ENCODE data around the gene CDC42EP4.

Gene CDC42EP4

GRCh38 chr17:73349138-73349537 is 37.3 kb upstream of the CDC42EP4 start:
- POLR2A ChIA-PET: no interaction called here

GRCh38 chr17:73348829-73349095 is 37.0 kb upstream of the CDC42EP4 start:
- POLR2A ChIA-PET: no interaction called here
- CTCF ChIA-PET: interaction anchor here (1.0 kb wide), 1 partner anchor 93 kb away, joined by 4 read pairs; no protein-coding TSS in a partner anchor

More at GRCh38 chr17:73349138-73349537, 37.3 kb upstream of the CDC42EP4 start:
- Histone ChIP-seq H3K27ac (ENCODE audit: extremely low read depth, low read depth, low read length) (no peak overlapping the region), H3K9me3 (ENCODE audit: control insufficient read depth, insufficient read depth, low read depth, low read length) (no peaks in the 10 kb centered on the region), H3K36me3 (ENCODE audit: control insufficient read depth in 2 of 2, insufficient read depth in 1 of 2, low read length in 2 of 2) (no peaks in the 10 kb centered on the region), H3K4me3 (ENCODE audit: low read depth, low read length) (no peak overlapping the region), H3K4me1 (ENCODE audit: control insufficient read depth, insufficient read depth, low read length) (no peaks in the 10 kb centered on the region)
- CTCF ChIA-PET: interaction anchor here (0.6 to 1.0 kb wide), 3 partner anchors 9 to 94 kb away, joined by 3 to 4 read pairs (median 3); no protein-coding TSS in a partner anchor
- TF ChIP-seq ZFP41 (tag by site-specific recombination; IDR thresholded peaks at IDR 0.05; ENCODE audit: borderline replicate concordance) (no peak), ZNF155 (tag by site-specific recombination; IDR thresholded peaks at IDR 0.05) (no peak), ZIC2 (tag by site-specific recombination; IDR thresholded peaks at IDR 0.05) (0 out of 2 replicates have a peak, but pooled peaks have one; percentile 8)

GRCh38 chr17:73348018-73348828 is 36.4 kb upstream of the CDC42EP4 start:
- POLR2A ChIA-PET: no interaction called here
- Histone ChIP-seq H3K9me3 (ENCODE audit: control insufficient read depth, insufficient read depth, low read depth, low read length) (no peaks in the 10 kb centered on the region), H3K27ac (ENCODE audit: extremely low read depth, low read depth, low read length) (no peak overlapping the region), H3K36me3 (ENCODE audit: control insufficient read depth in 2 of 2, insufficient read depth in 1 of 2, low read length in 2 of 2) (no peaks in the 10 kb centered on the region), H3K4me3 (ENCODE audit: low read depth, low read length) (no peak overlapping the region), H3K4me1 (ENCODE audit: control insufficient read depth, insufficient read depth, low read length) (no peaks in the 10 kb centered on the region)
- CTCF ChIA-PET: interaction anchor here (1.0 to 1.1 kb wide), 2 partner anchors 40 to 93 kb away, joined by 3 to 4 read pairs; no protein-coding TSS in a partner anchor
- no peak for TF ChIP-seq ZNF558 (tag by site-specific recombination; IDR thresholded peaks at IDR 0.05)
- no peak for TF ChIP-seq KLF17 (tag by site-specific recombination; IDR thresholded peaks at IDR 0.05)
- no peak for TF ChIP-seq ZFP69B (tag by site-specific recombination; IDR thresholded peaks at IDR 0.05)
- no peak for TF ChIP-seq TSHZ1 (tag by site-specific recombination; IDR thresholded peaks at IDR 0.05; ENCODE audit: borderline replicate concordance)
- TF ChIP-seq GLIS1 (tag by site-specific recombination; IDR thresholded peaks at IDR 0.05): peak; percentile 26; the same call in 1 of the 2 replicates
- TF ChIP-seq ZNF571 (tag by site-specific recombination; IDR thresholded peaks at IDR 0.05): no peak

More at GRCh38 chr17:73348829-73349095, 37.0 kb upstream of the CDC42EP4 start:
- no peak overlapping the region for H3K27ac ChIP-seq (ENCODE audit: extremely low read depth, low read depth, low read length)
- TF ChIP-seq ZNF76 (tag by site-specific recombination; IDR thresholded peaks at IDR 0.05; ENCODE audit: borderline replicate concordance, low read depth) (no peak), ATF2 (tag by site-specific recombination; IDR thresholded peaks at IDR 0.05; ENCODE audit: low read depth) (no peak), KLF17 (tag by site-specific recombination; IDR thresholded peaks at IDR 0.05) (no peak), SP7 (tag by site-specific recombination; IDR thresholded peaks at IDR 0.05) (no peak)
- H3K4me1 ChIP-seq (ENCODE audit: control insufficient read depth, insufficient read depth, low read length): no peaks in the 10 kb centered on the region
- no peaks in the 10 kb centered on the region for H3K36me3 ChIP-seq (ENCODE audit: control insufficient read depth in 2 of 2, insufficient read depth in 1 of 2, low read length in 2 of 2)
- no peaks in the 10 kb centered on the region for H3K9me3 ChIP-seq (ENCODE audit: control insufficient read depth, insufficient read depth, low read depth, low read length)
- no peak overlapping the region for H3K4me3 ChIP-seq (ENCODE audit: low read depth, low read length)

Measured in HEK293 (cell line).